K562 (cell line): ENCODE data around the gene VWA7. TPM values are rescaled to one million over a fixed set of nuclear protein-coding genes. Genes with fewer than 3 reads are reported as not detected.

Experiments
- BMI1 ChIP-seq: fragments of 150-350 bp; IDR thresholded peaks from 2 replicates; pipeline ENCODE4 v1.6.1; 2014; ENCODE audit warnings: low read length
- C11orf30 ChIP-seq: fragments of 450-650 bp; IDR thresholded peaks from 2 replicates; pipeline ENCODE4 v1.6.1; 2016; ENCODE audit warnings: low read depth, mild to moderate bottlenecking
- EZH2 ChIP-seq: IDR thresholded peaks from 2 replicates; pipeline ENCODE4 v1.6.1; 2012; ENCODE audit warnings: low read depth, mild to moderate bottlenecking, inconsistent platforms, low read length, borderline replicate concordance
- FOXJ2 ChIP-seq: fragments of 200-800 bp; sonication (Bioruptor generic); IDR thresholded peaks from 2 replicates; pipeline ENCODE4 v1.6.1; 2016; ENCODE audit warnings: missing genetic modification characterization, missing compliant biosample characterization
- MCM2 ChIP-seq: fragments of 450-650 bp; IDR thresholded peaks from 2 replicates; pipeline ENCODE4 v1.6.1; 2017; ENCODE audit warnings: low read depth, mild to moderate bottlenecking
- PHTF2 ChIP-seq: fragments of 250-450 bp; sonication (Bioruptor Pico); IDR thresholded peaks from 2 replicates; pipeline ENCODE4 v1.5.0; 2021; ENCODE audit warnings: mild to moderate bottlenecking
- PTRF ChIP-seq: fragments of 450-650 bp; IDR thresholded peaks from 2 replicates; pipeline ENCODE4 v1.6.1; 2016; ENCODE audit warnings: mild to moderate bottlenecking, missing genetic modification characterization, missing compliant biosample characterization
- SMARCC2 ChIP-seq: fragments of 450-650 bp; IDR thresholded peaks from 2 replicates; pipeline ENCODE4 v1.6.1; 2017; ENCODE audit warnings: antibody characterized with exemption, moderate library complexity, mild to moderate bottlenecking, low read depth
- SNIP1 ChIP-seq: fragments of 450-650 bp; IDR thresholded peaks from 2 replicates; pipeline ENCODE4 v1.7.1; 2017; ENCODE audit warnings: low read depth, mild to moderate bottlenecking
- SPI1 ChIP-seq: IDR thresholded peaks from 2 replicates; pipeline ENCODE4 v1.6.1; 2011; ENCODE audit warnings: low read depth, low read length, control low read depth, borderline replicate concordance
- ZSCAN29 ChIP-seq: fragments of 450-650 bp; IDR thresholded peaks from 2 replicates; pipeline ENCODE4 v1.6.1; 2017
- polyA plus RNA-seq, 8 experiments: library from polyadenylated mRNA; depleted of rRNA in 4 of 8; stranded (reverse) in 5 of 8; unstranded in 3 of 8; fragments of >200 nt; fragmentation: Nextera tagmentation in 2 of 8; fragmentation: Illumina TruSeq in 1 of 8; extraction: Ambion mirVana in 2 of 8; extraction: Trizol in 1 of 8; gene quantifications; 2 replicates each; pipeline versions ENCODE4 v1.2.1 to v1.2.3, GENCODE V29; 2011 to 2014; ENCODE audit warnings: inconsistent platforms in 1 of 8, missing spikeins in 1 of 8
- total RNA-seq, 7 experiments: library from RNA; depleted of rRNA in 6 of 7; stranded (reverse); fragments of >200 nt in 6 of 7; fragmentation: Illumina TruSeq in 2 of 7; extraction: Trizol in 2 of 7; gene quantifications; 2 replicates each; pipeline versions ENCODE4 v1.2.1 to v1.2.3, GENCODE V29; 2011 to 2021; ENCODE audit warnings: low replicate concordance in 1 of 7
- TF ChIP-seq, protein P1 (sequence below): fragments of 250-450 bp; sonication (Bioruptor Pico); IDR thresholded peaks from 2 replicates; pipeline ENCODE4 v1.4.0; 2020
- TF ChIP-seq, protein P2 (sequence below), 2 experiments: fragments of 450-650 bp; IDR thresholded peaks; 2 replicates each; pipeline ENCODE4 v1.6.1; 2018; ENCODE audit warnings: mild to moderate bottlenecking in 2 of 2, low read depth in 1 of 2; ENCODE audit not compliant: partially characterized antibody in 2 of 2
- TF ChIP-seq, protein P3 (sequence below): IDR thresholded peaks from 3 replicates; pipeline ENCODE4 v1.6.1; 2011; ENCODE audit warnings: borderline replicate concordance, mild to moderate bottlenecking, moderate library complexity; ENCODE audit not compliant: insufficient read length; ENCODE audit errors: extremely low read depth

Gene VWA7
- total and polyA plus RNA-seq, 9 of the 15 experiments (the other 6 are each of a cell fraction or from before 2014, with no cell fraction given): 0.18 to 2.9 (median 0.95) TPM

DNA sequence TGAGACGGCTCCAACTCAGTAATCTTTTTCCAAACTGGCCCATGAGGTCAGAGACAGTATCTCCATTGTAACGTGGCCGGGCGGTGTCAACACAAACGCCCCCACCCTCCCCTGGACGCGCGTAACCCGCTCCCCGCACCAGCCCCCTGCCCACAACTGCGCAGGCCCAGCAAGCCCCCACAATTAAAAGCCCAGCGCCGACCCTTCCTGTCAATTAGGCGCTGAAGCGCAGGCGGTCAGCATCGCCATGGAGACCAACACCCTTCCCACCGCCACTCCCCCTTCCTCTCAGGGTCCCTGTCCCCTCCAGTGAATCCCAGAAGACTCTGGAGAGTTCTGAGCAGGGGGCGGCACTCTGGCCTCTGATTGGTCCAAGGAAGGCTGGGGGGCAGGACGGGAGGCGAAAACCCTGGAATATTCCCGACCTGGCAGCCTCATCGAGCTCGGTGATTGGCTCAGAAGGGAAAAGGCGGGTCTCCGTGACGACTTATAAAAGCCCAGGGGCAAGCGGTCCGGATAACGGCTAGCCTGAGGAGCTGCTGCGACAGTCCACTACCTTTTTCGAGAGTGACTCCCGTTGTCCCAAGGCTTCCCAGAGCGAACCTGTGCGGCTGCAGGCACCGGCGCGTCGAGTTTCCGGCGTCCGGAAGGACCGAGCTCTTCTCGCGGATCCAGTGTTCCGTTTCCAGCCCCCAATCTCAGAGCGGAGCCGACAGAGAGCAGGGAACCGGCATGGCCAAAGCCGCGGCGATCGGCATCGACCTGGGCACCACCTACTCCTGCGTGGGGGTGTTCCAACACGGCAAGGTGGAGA is 38.1 kb upstream of the VWA7 start, which contains the start of the genes HSPA1A and HSPA1L (continued):
- TF ChIP-seq, protein P1, sequence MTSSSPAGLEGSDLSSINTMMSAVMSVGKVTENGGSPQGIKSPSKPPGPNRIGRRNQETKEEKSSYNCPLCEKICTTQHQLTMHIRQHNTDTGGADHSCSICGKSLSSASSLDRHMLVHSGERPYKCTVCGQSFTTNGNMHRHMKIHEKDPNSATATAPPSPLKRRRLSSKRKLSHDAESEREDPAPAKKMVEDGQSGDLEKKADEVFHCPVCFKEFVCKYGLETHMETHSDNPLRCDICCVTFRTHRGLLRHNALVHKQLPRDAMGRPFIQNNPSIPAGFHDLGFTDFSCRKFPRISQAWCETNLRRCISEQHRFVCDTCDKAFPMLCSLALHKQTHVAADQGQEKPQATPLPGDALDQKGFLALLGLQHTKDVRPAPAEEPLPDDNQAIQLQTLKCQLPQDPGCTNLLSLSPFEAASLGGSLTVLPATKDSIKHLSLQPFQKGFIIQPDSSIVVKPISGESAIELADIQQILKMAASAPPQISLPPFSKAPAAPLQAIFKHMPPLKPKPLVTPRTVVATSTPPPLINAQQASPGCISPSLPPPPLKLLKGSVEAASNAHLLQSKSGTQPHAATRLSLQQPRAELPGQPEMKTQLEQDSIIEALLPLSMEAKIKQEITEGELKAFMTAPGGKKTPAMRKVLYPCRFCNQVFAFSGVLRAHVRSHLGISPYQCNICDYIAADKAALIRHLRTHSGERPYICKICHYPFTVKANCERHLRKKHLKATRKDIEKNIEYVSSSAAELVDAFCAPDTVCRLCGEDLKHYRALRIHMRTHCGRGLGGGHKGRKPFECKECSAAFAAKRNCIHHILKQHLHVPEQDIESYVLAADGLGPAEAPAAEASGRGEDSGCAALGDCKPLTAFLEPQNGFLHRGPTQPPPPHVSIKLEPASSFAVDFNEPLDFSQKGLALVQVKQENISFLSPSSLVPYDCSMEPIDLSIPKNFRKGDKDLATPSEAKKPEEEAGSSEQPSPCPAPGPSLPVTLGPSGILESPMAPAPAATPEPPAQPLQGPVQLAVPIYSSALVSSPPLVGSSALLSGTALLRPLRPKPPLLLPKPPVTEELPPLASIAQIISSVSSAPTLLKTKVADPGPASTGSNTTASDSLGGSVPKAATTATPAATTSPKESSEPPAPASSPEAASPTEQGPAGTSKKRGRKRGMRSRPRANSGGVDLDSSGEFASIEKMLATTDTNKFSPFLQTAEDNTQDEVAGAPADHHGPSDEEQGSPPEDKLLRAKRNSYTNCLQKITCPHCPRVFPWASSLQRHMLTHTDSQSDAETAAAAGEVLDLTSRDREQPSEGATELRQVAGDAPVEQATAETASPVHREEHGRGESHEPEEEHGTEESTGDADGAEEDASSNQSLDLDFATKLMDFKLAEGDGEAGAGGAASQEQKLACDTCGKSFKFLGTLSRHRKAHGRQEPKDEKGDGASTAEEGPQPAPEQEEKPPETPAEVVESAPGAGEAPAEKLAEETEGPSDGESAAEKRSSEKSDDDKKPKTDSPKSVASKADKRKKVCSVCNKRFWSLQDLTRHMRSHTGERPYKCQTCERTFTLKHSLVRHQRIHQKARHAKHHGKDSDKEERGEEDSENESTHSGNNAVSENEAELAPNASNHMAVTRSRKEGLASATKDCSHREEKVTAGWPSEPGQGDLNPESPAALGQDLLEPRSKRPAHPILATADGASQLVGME (CRISPR knock-in tag): peak; percentile 97
- TF ChIP-seq SNIP1 (no peak), MCM2 (no peak), PTRF (tag) (no peak), BMI1 (no peak), ZSCAN29 (no peak), EZH2 (no peak), SMARCC2 (no peak), SPI1 (0 out of 2 replicates have a peak, but pooled peaks have one; percentile 12), C11orf30 (no peak), FOXJ2 (tag) (peak; percentile 43; the same call in 1 of the 2 replicates), PHTF2 (peak; percentile 98; the same call in 1 of the 2 replicates)
- TF ChIP-seq, protein P2, sequence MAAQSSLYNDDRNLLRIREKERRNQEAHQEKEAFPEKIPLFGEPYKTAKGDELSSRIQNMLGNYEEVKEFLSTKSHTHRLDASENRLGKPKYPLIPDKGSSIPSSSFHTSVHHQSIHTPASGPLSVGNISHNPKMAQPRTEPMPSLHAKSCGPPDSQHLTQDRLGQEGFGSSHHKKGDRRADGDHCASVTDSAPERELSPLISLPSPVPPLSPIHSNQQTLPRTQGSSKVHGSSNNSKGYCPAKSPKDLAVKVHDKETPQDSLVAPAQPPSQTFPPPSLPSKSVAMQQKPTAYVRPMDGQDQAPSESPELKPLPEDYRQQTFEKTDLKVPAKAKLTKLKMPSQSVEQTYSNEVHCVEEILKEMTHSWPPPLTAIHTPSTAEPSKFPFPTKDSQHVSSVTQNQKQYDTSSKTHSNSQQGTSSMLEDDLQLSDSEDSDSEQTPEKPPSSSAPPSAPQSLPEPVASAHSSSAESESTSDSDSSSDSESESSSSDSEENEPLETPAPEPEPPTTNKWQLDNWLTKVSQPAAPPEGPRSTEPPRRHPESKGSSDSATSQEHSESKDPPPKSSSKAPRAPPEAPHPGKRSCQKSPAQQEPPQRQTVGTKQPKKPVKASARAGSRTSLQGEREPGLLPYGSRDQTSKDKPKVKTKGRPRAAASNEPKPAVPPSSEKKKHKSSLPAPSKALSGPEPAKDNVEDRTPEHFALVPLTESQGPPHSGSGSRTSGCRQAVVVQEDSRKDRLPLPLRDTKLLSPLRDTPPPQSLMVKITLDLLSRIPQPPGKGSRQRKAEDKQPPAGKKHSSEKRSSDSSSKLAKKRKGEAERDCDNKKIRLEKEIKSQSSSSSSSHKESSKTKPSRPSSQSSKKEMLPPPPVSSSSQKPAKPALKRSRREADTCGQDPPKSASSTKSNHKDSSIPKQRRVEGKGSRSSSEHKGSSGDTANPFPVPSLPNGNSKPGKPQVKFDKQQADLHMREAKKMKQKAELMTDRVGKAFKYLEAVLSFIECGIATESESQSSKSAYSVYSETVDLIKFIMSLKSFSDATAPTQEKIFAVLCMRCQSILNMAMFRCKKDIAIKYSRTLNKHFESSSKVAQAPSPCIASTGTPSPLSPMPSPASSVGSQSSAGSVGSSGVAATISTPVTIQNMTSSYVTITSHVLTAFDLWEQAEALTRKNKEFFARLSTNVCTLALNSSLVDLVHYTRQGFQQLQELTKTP (IDR thresholded peaks at IDR 0.05; ENCODE audit: low read depth in 1 of 2, partially characterized antibody in 2 of 2): peak; percentile 68 to 91
- TF ChIP-seq, protein P3, sequence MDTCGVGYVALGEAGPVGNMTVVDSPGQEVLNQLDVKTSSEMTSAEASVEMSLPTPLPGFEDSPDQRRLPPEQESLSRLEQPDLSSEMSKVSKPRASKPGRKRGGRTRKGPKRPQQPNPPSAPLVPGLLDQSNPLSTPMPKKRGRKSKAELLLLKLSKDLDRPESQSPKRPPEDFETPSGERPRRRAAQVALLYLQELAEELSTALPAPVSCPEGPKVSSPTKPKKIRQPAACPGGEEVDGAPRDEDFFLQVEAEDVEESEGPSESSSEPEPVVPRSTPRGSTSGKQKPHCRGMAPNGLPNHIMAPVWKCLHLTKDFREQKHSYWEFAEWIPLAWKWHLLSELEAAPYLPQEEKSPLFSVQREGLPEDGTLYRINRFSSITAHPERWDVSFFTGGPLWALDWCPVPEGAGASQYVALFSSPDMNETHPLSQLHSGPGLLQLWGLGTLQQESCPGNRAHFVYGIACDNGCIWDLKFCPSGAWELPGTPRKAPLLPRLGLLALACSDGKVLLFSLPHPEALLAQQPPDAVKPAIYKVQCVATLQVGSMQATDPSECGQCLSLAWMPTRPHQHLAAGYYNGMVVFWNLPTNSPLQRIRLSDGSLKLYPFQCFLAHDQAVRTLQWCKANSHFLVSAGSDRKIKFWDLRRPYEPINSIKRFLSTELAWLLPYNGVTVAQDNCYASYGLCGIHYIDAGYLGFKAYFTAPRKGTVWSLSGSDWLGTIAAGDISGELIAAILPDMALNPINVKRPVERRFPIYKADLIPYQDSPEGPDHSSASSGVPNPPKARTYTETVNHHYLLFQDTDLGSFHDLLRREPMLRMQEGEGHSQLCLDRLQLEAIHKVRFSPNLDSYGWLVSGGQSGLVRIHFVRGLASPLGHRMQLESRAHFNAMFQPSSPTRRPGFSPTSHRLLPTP: no peak
